Astrocyte (in vitro differentiated cells and primary cell): ENCODE measurements around the gene BROX. TPM values are rescaled to one million over a fixed set of nuclear protein-coding genes. Genes with fewer than 3 reads are reported as not detected.

Experiments
- DNase-seq: peaks from one replicate; pipeline ENCODE4 v3.0.0-alpha.2; 2010; ENCODE audit warnings: low read depth
- FAIRE-seq: peaks from 2 replicates; lab custom pipeline; 2011; peaks lifted over from hg19 to GRCh38; lab: Jason Lieb, UNC
- H2AFZ ChIP-seq: 2 replicates; pipeline ENCODE4 v1.6.0; 2012; ENCODE audit warnings: low read depth, low read length, inconsistent platforms
- H3K27ac ChIP-seq: 2 replicates; pipeline ENCODE4 v1.5.1; 2011; ENCODE audit warnings: low read depth, low read length, inconsistent platforms
- H3K27me3 ChIP-seq: 2 replicates; pipeline ENCODE4 v1.6.0; 2011; ENCODE audit warnings: low read length, inconsistent platforms; ENCODE audit not compliant: insufficient read depth
- H3K36me3 ChIP-seq: 2 replicates; pipeline ENCODE4 v1.5.1; 2011; ENCODE audit warnings: low read length, inconsistent platforms; ENCODE audit not compliant: insufficient read depth
- H3K4me1 ChIP-seq: 2 replicates; pipeline ENCODE4 v1.5.1; 2011; ENCODE audit warnings: low read length, inconsistent platforms; ENCODE audit not compliant: insufficient read depth
- H3K4me2 ChIP-seq: 2 replicates; pipeline ENCODE4 v1.6.0; 2012; ENCODE audit warnings: low read length, inconsistent platforms
- H3K4me3 ChIP-seq: 2 replicates; pipeline ENCODE4 v1.5.1; 2011; ENCODE audit warnings: low read depth, mild to moderate bottlenecking, low read length, inconsistent platforms; ENCODE audit not compliant: insufficient read depth
- H3K79me2 ChIP-seq: 2 replicates; pipeline ENCODE4 v1.6.0; 2012; ENCODE audit warnings: mild to moderate bottlenecking, low read length, inconsistent platforms; ENCODE audit not compliant: insufficient read depth
- H3K9ac ChIP-seq: 2 replicates; pipeline ENCODE4 v1.6.0; 2012; ENCODE audit warnings: mild to moderate bottlenecking, low read length, inconsistent platforms
- H3K9me3 ChIP-seq: 2 replicates; pipeline ENCODE4 v1.5.1; 2012; ENCODE audit warnings: low read depth, mild to moderate bottlenecking, low read length, inconsistent platforms; ENCODE audit not compliant: insufficient read depth
- H4K20me1 ChIP-seq: 2 replicates; pipeline ENCODE4 v1.6.0; 2012; ENCODE audit warnings: low read length, inconsistent platforms; ENCODE audit not compliant: insufficient read depth
- H3K27ac Mint-ChIP-seq: one replicate; pipeline ENCODE4 v1.8.0; 2021; ENCODE audit warnings: mild to moderate bottlenecking, mixed read lengths; ENCODE audit not compliant: unreplicated experiment
- H3K27me3 Mint-ChIP-seq: one replicate; pipeline ENCODE4 v1.8.0; 2021; ENCODE audit warnings: low read depth, mixed read lengths; ENCODE audit not compliant: unreplicated experiment
- H3K36me3 Mint-ChIP-seq: one replicate; pipeline ENCODE4 v1.8.0; 2021; ENCODE audit warnings: low read depth, mixed read lengths; ENCODE audit not compliant: unreplicated experiment
- H3K4me1 Mint-ChIP-seq: one replicate; pipeline ENCODE4 v1.8.0; 2021; ENCODE audit warnings: low read depth, mixed read lengths; ENCODE audit not compliant: unreplicated experiment
- H3K4me3 Mint-ChIP-seq: one replicate; pipeline ENCODE4 v1.8.0; 2021; ENCODE audit warnings: mild to moderate bottlenecking, moderate library complexity, mixed read lengths; ENCODE audit not compliant: unreplicated experiment
- H3K9me3 Mint-ChIP-seq: one replicate; pipeline ENCODE4 v1.8.0; 2021; ENCODE audit warnings: mild to moderate bottlenecking, mixed read lengths; ENCODE audit not compliant: unreplicated experiment
- CTCF ChIP-seq: IDR thresholded peaks from 2 replicates; pipeline ENCODE4 v1.5.1; 2011; ENCODE audit warnings: low read depth, mild to moderate bottlenecking, inconsistent platforms, low read length, moderate library complexity; ENCODE audit not compliant: insufficient read depth
- EZH2 ChIP-seq: IDR thresholded peaks from 2 replicates; pipeline ENCODE4 v1.6.1; 2012; ENCODE audit warnings: mild to moderate bottlenecking, low read length, inconsistent platforms; ENCODE audit not compliant: insufficient read depth
- total RNA-seq: library from RNA; stranded (reverse); gene quantifications from 2 replicates; pipeline ENCODE4 v1.2.1, GENCODE V29; 2021

The BROX gene
- total RNA-seq, 1 donor from 2014 or later, result 49.5 TPM

GRCh38 chr1:222736470-222736869 lies 24.1 kb downstream of the BROX start:
- FAIRE-seq (no peak), DNase-seq (no peak)
- Histone ChIP-seq H3K4me1 (no peaks in the 10 kb centered on the region), H3K9ac (no peak overlapping the region), H4K20me1 (no peaks in the 10 kb centered on the region), H2AFZ (no peak overlapping the region), H3K4me2 (no peak overlapping the region), H3K27me3 (no peaks in the 10 kb centered on the region), H3K79me2 (no peaks in the 10 kb centered on the region), H3K36me3 (peaks cover 24% of the 10 kb centered on the region), H3K9me3 (no peaks in the 10 kb centered on the region), H3K27ac (no peak overlapping the region), H3K4me3 (no peak overlapping the region)
- H3K27ac Mint-ChIP-seq, result no peak overlapping the region
- no peak for TF ChIP-seq CTCF
- no peak for TF ChIP-seq EZH2
- no peaks in the 10 kb centered on the region for H3K9me3 Mint-ChIP-seq
- peaks cover 2% of the 10 kb centered on the region for H3K36me3 Mint-ChIP-seq
- H3K4me1 Mint-ChIP-seq, result no peaks in the 10 kb centered on the region
- H3K27me3 Mint-ChIP-seq, result no peaks in the 10 kb centered on the region
- no peak overlapping the region for H3K4me3 Mint-ChIP-seq

GRCh38 chr1:222736972-222737371 lies 24.6 kb downstream of the BROX start, which contains the start of gene FAM177B:
Gene FAM177B (plus strand): TSS chr1:222737202. CDS start chr1:222746546, 9,344 bp downstream.
- H3K36me3 Mint-ChIP-seq, result peaks cover 2% of the 10 kb centered on the region
- no peak for DNase-seq

More at GRCh38 chr1:222736972-222737371, 24.6 kb downstream of the BROX start, which contains the start of gene FAM177B:
- Mint-ChIP-seq H3K4me1 (no peaks in the 10 kb centered on the region), H3K27ac (no peak within 1 kb of the TSS), H3K4me3 (no peak within 1 kb of the TSS), H3K9me3 (no peaks in the 10 kb centered on the region), H3K27me3 (no peaks in the 10 kb centered on the region)
- Histone ChIP-seq H3K4me3 (no peak within 1 kb of the TSS), H3K79me2 (no peaks in the 10 kb centered on the region), H4K20me1 (no peaks in the 10 kb centered on the region), H3K4me2 (no peak within 1 kb of the TSS), H3K27ac (no peak within 1 kb of the TSS), H3K4me1 (no peaks in the 10 kb centered on the region), H3K9me3 (no peaks in the 10 kb centered on the region), H2AFZ (no peak within 1 kb of the TSS), H3K36me3 (peaks cover 24% of the 10 kb centered on the region), H3K9ac (no peak within 1 kb of the TSS), H3K27me3 (no peaks in the 10 kb centered on the region)
- FAIRE-seq, result no peak
- TF ChIP-seq CTCF (no peak), EZH2 (no peak)
